Activated CD8-positive, alpha-beta T cell treated with anti-CD3 and anti-CD28 coated beads for 36 hours (primary cell): Measurements from ENCODE around the gene SCN8A. TPM values are rescaled to one million over a fixed set of nuclear protein-coding genes. Genes with fewer than 3 reads are reported as not detected.
A peak's percentile ranks its signal among the peaks of the same experiment; 100 is the strongest.

ENCODE experiments used
- ATAC-seq: fragments of 200-7000 bp; cut with Tn5 transposase; one replicate; pipeline ENCODE4 v1.10.0; 2021; ENCODE audit warnings: mild to moderate bottlenecking, moderate library complexity
- CTCF ChIA-PET: fragments of 350-600 bp; sonication (Branson Sonifier 250); formaldehyde crosslinking; loops from one replicate; lab custom pipeline; 2021; ENCODE audit warnings: antibody characterized with exemption; lab: Charles Lee
- POLR2A ChIA-PET: fragments of 350-600 bp; sonication (Branson Sonifier 250); formaldehyde crosslinking; loops from one replicate; lab custom pipeline; 2021; ENCODE audit warnings: antibody characterized with exemption; lab: Charles Lee
- DNase-seq: peaks from one replicate; pipeline ENCODE4 v3.0.0-alpha.2; 2020
- H3K27ac Mint-ChIP-seq: one replicate; pipeline ENCODE4 v1.8.0; 2021; ENCODE audit warnings: mild to moderate bottlenecking, mixed read lengths
- H3K27me3 Mint-ChIP-seq: one replicate; pipeline ENCODE4 v1.8.0; 2021; ENCODE audit warnings: mixed read lengths
- H3K36me3 Mint-ChIP-seq: one replicate; pipeline ENCODE4 v1.8.0; 2021; ENCODE audit warnings: low read depth, mixed read lengths
- H3K4me1 Mint-ChIP-seq: one replicate; pipeline ENCODE4 v1.8.0; 2021; ENCODE audit warnings: low read depth, mixed read lengths
- H3K4me3 Mint-ChIP-seq: one replicate; pipeline ENCODE4 v1.8.0; 2021; ENCODE audit warnings: mild to moderate bottlenecking, moderate library complexity, mixed read lengths
- H3K9me3 Mint-ChIP-seq: one replicate; pipeline ENCODE4 v1.8.0; 2021; ENCODE audit warnings: mixed read lengths
- intact Hi-C: fragments of 100-400 bp; cut with micrococcal nuclease; formaldehyde crosslinking; loops from one replicate; pipeline ENCODE4 v1.10.0; 2022
- total RNA-seq, 2 experiments: library from RNA; stranded (reverse); gene quantifications; one replicate each; pipeline ENCODE4 v1.2.3, GENCODE V29; 2021
- TF ChIP-seq, protein P1 (sequence below): fragments of 200-600 bp; IDR thresholded peaks from one replicate; pipeline ENCODE4 v1.8.0; 2022; ENCODE audit warnings: antibody characterized with exemption, mild to moderate bottlenecking

The SCN8A gene
- total RNA-seq, 2 experiments from 2014 or later: 0.77 to 0.78 TPM

GRCh38 chr12:51847643-51848325 lies 256.8 kb downstream of the SCN8A start:
- ChIA-PET CTCF (no interaction called here), POLR2A (no interaction called here)
- no peaks in the 10 kb centered on the region for H3K36me3 Mint-ChIP-seq
- peaks cover 37% of the 10 kb centered on the region for H3K27me3 Mint-ChIP-seq
- H3K27ac Mint-ChIP-seq: no peak overlapping the region
- TF ChIP-seq, protein P1, sequence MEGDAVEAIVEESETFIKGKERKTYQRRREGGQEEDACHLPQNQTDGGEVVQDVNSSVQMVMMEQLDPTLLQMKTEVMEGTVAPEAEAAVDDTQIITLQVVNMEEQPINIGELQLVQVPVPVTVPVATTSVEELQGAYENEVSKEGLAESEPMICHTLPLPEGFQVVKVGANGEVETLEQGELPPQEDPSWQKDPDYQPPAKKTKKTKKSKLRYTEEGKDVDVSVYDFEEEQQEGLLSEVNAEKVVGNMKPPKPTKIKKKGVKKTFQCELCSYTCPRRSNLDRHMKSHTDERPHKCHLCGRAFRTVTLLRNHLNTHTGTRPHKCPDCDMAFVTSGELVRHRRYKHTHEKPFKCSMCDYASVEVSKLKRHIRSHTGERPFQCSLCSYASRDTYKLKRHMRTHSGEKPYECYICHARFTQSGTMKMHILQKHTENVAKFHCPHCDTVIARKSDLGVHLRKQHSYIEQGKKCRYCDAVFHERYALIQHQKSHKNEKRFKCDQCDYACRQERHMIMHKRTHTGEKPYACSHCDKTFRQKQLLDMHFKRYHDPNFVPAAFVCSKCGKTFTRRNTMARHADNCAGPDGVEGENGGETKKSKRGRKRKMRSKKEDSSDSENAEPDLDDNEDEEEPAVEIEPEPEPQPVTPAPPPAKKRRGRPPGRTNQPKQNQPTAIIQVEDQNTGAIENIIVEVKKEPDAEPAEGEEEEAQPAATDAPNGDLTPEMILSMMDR: no peak
- DNase-seq (no peak), ATAC-seq (peak; percentile 19)
- intact Hi-C loops: no loop called here
- H3K4me3 Mint-ChIP-seq: no peak overlapping the region
- H3K9me3 Mint-ChIP-seq: no peaks in the 10 kb centered on the region
- peaks cover 12% of the 10 kb centered on the region for H3K4me1 Mint-ChIP-seq

- Mint-ChIP-seq H3K27ac (no peak within 1 kb of the TSS), H3K4me3 (no peak within 1 kb of the TSS)
Measured at GRCh38 chr12:51848326-51848727, 257.3 kb downstream of the SCN8A start, which contains the start of gene FIGNL2. Gene FIGNL2 (minus strand): TSS chr12:51848718. CDS start chr12:51822413, 26,305 bp downstream.

GRCh38 chr12:51848841-51849735 lies 258.1 kb downstream of the SCN8A start:
- intact Hi-C loops: no loop called here
- Mint-ChIP-seq H3K4me1 (peaks cover 12% of the 10 kb centered on the region), H3K9me3 (no peaks in the 10 kb centered on the region), H3K27me3 (peaks cover 34% of the 10 kb centered on the region), H3K27ac (no peak overlapping the region), H3K36me3 (no peaks in the 10 kb centered on the region), H3K4me3 (no peak overlapping the region)
- ChIA-PET POLR2A (no interaction called here), CTCF (no interaction called here)
- ATAC-seq: no peak
- no peak for DNase-seq
- TF ChIP-seq, protein P1: no peak

More at GRCh38 chr12:51848326-51848727, 257.3 kb downstream of the SCN8A start, which contains the start of gene FIGNL2:
- peaks cover 37% of the 10 kb centered on the region for H3K27me3 Mint-ChIP-seq
- ChIA-PET CTCF (no interaction called here), POLR2A (no interaction called here)
- no peaks in the 10 kb centered on the region for H3K9me3 Mint-ChIP-seq
- DNase-seq (no peak), ATAC-seq (no peak)
- no peaks in the 10 kb centered on the region for H3K36me3 Mint-ChIP-seq
- intact Hi-C loops: no loop called here
- TF ChIP-seq, protein P1: no peak
- peaks cover 12% of the 10 kb centered on the region for H3K4me1 Mint-ChIP-seq

DNA sequence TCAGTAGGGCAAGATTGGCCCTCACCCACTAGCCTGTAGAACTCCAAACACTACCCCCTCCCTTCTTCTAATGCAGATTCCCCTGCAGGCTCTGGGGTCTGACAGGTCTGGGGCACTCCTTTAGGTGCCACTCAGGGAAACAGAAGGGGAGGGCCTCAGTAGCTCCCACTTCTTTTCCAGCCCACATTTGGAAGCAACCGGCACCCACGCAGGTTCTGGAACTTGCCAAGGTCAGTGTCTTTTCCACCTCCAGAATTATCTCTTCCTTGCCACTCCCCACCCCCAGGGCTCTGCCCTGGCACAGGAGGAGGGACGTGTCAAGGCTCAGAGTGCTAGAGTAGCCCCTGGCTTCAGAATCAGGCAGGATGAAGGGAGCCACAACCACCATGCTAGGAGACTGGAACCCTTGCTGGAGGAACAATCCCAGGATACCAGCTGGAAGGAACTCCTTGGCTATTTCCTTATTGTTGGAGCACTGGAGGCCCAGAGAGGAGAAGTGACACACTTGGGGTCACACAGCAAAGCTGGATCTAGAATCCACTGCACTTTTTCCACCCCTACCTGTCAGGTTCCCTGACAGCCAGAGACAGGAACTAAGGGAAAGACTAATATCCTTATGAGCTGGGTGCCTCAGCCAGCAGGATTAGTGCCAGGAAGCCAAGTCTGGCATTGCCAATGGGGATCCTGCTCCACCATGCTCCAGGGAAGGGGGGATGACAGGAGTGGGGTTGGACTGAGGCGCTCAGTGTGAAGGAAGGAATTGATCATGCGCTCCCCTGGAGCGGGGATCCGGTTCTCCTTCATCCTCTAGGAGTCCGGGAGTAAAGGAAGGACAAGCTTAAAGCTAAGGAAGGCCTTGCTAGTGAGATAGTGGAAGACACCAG lies 259.3 kb downstream of the SCN8A start:
- DNase-seq (no peak), ATAC-seq (no peak)
- CTCF ChIA-PET: interaction anchor here (1.3 to 1.6 kb wide), 2 partner anchors 26 to 121 kb away, joined by 3 to 4 read pairs; no protein-coding TSS in a partner anchor
- no peak overlapping the region for H3K4me3 Mint-ChIP-seq
- no peak overlapping the region for H3K27ac Mint-ChIP-seq
- TF ChIP-seq, protein P1: no peak
- no peaks in the 10 kb centered on the region for H3K9me3 Mint-ChIP-seq
- H3K4me1 Mint-ChIP-seq: peaks cover 12% of the 10 kb centered on the region
- POLR2A ChIA-PET: interaction anchor here (0.6 kb wide), 1 partner anchor 19 kb away, joined by 3 read pairs; no protein-coding TSS in a partner anchor
- peaks cover 26% of the 10 kb centered on the region for H3K27me3 Mint-ChIP-seq
- no peaks in the 10 kb centered on the region for H3K36me3 Mint-ChIP-seq
- intact Hi-C loops: no loop called here
